GM23248 (cell line): ENCODE results near the gene KLHL34.

Experiments used
- EZH2 ChIP-seq: fragments of 200-600 bp; sonication (generic); IDR thresholded peaks from 2 replicates; pipeline ENCODE4 v1.6.1; 2018; ENCODE audit warnings: antibody characterized with exemption, mild to moderate bottlenecking; ENCODE audit not compliant: insufficient read depth, poor library complexity, severe bottlenecking
- EZH2phosphoT487 ChIP-seq: fragments of 200-600 bp; sonication (generic); IDR thresholded peaks from 2 replicates; pipeline ENCODE4 v1.6.1; 2018; ENCODE audit warnings: antibody characterized with exemption, moderate library complexity, mild to moderate bottlenecking, low read depth; ENCODE audit not compliant: insufficient read depth

DNA sequence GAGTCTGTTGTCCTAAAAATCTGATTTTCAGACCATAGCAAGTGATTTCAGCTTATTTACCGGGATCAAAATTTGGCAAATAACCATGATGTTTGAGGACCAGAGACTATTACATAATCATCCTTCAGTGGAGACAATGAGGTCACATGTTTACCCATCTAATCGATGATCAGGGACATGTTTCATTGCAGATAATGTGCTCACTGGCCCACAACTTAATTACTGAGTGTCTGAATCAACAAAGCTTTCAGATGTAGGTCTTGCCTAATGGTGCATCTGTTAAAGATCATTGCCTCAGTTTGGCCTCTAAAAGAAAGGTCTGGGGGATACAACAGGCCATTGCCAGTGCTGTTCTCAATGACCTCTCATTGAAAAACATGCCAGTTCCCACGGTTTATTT, 42.8 kb upstream of the KLHL34 start:
- TF ChIP-seq EZH2: no peak
- TF ChIP-seq EZH2phosphoT487: no peak
